RPMI8226 (cell line): ENCODE data around the gene USP34.
A peak's percentile ranks its signal among the peaks of the same experiment; 100 is the strongest.
"Not testable (repeated sequence)": the region's sequence is repeated elsewhere in the genome, so short reads cannot be mapped to it uniquely, and the experiment has no call there.

Experiments
- DNase-seq: peaks from one replicate; pipeline ENCODE4 v3.0.0-alpha.2; 2015

USP34 gene

GRCh38 chr2:61179701-61180639, 290.9 kb downstream of the USP34 start:
- no peak for DNase-seq

- no peak for DNase-seq
Measured at GRCh38 chr2:61178603-61179545, 292.0 kb downstream of the USP34 start.

GRCh38 chr2:61177727-61178549, 292.9 kb downstream of the USP34 start:
- DNase-seq = peak; percentile 49

GRCh38 chr2:61176755-61177726, 293.8 kb downstream of the USP34 start:
- peak; percentile 94 for DNase-seq

GRCh38 chr2:61175036-61175435, 295.9 kb downstream of the USP34 start:
- DNase-seq = no peak

GRCh38 chr2:61173116-61173515, 297.8 kb downstream of the USP34 start:
- DNase-seq = no peak

GRCh38 chr2:61172671-61173070, 298.2 kb downstream of the USP34 start:
- no peak for DNase-seq

- DNase-seq = no peak
Measured at GRCh38 chr2:61167579-61167978, 303.3 kb downstream of the USP34 start.

- no peak for DNase-seq
Measured at GRCh38 chr2:61165946-61166345, 304.9 kb downstream of the USP34 start.

- not testable (repeated sequence) for DNase-seq
Measured at GRCh38 chr2:61165082-61165481, 305.8 kb downstream of the USP34 start.

- no peak for DNase-seq
Measured at GRCh38 chr2:61162721-61163120, 308.2 kb downstream of the USP34 start.

- no peak for DNase-seq
Measured at GRCh38 chr2:61161888-61162287, 309.0 kb downstream of the USP34 start, which contains the start of gene C2orf74. Gene C2orf74, plus strand, starts transcription at chr2:61162188. Its CDS starts 327 bp downstream, at chr2:61162515.

- DNase-seq = no peak
Measured at GRCh38 chr2:61158356-61158955, 312.4 kb downstream of the USP34 start.

GRCh38 chr2:61157371-61158003, 313.4 kb downstream of the USP34 start:
- no peak for DNase-seq

- no peak for DNase-seq
Measured at GRCh38 chr2:61151436-61151835, 319.5 kb downstream of the USP34 start.

- DNase-seq = no peak
Measured at GRCh38 chr2:61149074-61149473, 321.8 kb downstream of the USP34 start.

GRCh38 chr2:61148091-61148490, 322.8 kb downstream of the USP34 start:
- DNase-seq = not testable (repeated sequence)

GRCh38 chr2:61145990-61146389, 324.9 kb downstream of the USP34 start:
- DNase-seq = no peak

GRCh38 chr2:61144697-61145268, 326.1 kb downstream of the USP34 start:
- peak; percentile 98 for DNase-seq

- DNase-seq = no peak
Measured at GRCh38 chr2:61141151-61141550, 329.7 kb downstream of the USP34 start.
